ENCODE results near the gene NFXL1.

DNA sequence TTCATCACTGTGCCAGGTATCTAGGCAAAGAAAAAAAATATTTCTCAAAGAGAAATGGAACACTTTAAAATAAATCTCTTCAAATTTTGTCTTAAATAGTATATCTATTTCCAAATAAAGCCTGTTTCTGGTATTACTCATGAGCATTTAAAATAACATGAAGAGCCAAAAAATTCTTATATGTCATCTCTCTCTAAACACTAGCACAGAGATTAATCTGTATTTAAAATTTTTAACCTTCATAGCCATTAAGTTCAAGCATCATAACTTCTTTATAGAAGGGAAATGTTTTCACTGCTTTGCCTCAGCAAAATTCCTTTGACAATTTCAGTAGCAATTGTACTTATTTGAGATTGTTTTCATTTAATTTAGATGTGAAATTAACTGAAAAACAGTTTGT lies 71.4 kb downstream of the NFXL1 start:
- TF ChIP-seq, protein P1, sequence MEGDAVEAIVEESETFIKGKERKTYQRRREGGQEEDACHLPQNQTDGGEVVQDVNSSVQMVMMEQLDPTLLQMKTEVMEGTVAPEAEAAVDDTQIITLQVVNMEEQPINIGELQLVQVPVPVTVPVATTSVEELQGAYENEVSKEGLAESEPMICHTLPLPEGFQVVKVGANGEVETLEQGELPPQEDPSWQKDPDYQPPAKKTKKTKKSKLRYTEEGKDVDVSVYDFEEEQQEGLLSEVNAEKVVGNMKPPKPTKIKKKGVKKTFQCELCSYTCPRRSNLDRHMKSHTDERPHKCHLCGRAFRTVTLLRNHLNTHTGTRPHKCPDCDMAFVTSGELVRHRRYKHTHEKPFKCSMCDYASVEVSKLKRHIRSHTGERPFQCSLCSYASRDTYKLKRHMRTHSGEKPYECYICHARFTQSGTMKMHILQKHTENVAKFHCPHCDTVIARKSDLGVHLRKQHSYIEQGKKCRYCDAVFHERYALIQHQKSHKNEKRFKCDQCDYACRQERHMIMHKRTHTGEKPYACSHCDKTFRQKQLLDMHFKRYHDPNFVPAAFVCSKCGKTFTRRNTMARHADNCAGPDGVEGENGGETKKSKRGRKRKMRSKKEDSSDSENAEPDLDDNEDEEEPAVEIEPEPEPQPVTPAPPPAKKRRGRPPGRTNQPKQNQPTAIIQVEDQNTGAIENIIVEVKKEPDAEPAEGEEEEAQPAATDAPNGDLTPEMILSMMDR (IDR thresholded peaks at IDR 0.05): no peak
- no peak for TF ChIP-seq POLR2AphosphoS5 (IDR thresholded peaks at IDR 0.05)
- TF ChIP-seq POLR2A (IDR thresholded peaks at IDR 0.05): no peak
- no peak for TF ChIP-seq EP300 (IDR thresholded peaks at IDR 0.05)
